GM19239 (cell line): ENCODE measurements around the gene LRRC14B.
"Not testable (repeated sequence)": the region's sequence is repeated elsewhere in the genome, so short reads cannot be mapped to it uniquely, and the experiment has no call there.

Experiments
- DNase-seq: peaks from one replicate; pipeline ENCODE4 v3.0.0; 2011; ENCODE audit warnings: low spot score; ENCODE audit not compliant: insufficient read length
- FAIRE-seq: peaks from 2 replicates; lab custom pipeline; 2011; peaks lifted over from hg19 to GRCh38; lab: Jason Lieb, UNC

The LRRC14B gene

DNA sequence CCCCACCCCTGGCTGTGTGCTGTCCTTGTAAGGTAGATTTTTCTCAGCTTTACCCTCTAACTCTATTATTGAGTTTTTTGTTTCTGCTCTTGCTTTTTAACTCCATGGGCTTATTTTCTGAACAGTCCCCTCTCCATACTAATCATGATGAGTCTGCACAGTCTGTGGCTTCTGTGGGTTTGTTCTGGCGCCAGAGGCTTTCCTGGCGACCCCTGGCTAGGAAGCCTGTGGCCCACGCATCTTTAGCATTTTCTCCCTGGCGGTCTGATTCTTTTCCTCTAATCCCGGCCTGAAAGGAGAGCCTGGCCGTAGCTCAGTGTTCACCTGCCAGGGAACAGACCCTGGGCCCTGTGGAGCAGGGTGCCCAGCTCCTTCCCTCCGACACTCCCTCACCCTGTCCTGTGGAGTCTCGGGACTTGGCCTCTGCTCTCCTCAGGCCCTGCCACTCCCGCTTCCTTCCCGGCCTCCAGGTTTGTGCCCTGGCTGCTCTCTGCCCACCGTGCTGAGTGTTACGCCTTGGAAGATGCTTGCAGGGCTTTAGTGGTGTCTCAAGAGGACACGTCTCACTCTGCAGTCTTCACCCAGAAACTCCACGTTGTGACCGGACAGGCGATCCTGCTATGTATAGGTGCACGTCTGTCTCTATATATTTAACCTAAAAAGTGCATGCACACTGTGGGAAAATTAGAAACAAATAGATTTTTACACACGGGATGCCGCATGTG is 31.7 kb upstream of the LRRC14B start:
- FAIRE-seq (no peak), DNase-seq (no peak)

GRCh38 chr5:160173-160510 is 31.2 kb upstream of the LRRC14B start:
- FAIRE-seq, result no peak
- DNase-seq, result no peak

DNA sequence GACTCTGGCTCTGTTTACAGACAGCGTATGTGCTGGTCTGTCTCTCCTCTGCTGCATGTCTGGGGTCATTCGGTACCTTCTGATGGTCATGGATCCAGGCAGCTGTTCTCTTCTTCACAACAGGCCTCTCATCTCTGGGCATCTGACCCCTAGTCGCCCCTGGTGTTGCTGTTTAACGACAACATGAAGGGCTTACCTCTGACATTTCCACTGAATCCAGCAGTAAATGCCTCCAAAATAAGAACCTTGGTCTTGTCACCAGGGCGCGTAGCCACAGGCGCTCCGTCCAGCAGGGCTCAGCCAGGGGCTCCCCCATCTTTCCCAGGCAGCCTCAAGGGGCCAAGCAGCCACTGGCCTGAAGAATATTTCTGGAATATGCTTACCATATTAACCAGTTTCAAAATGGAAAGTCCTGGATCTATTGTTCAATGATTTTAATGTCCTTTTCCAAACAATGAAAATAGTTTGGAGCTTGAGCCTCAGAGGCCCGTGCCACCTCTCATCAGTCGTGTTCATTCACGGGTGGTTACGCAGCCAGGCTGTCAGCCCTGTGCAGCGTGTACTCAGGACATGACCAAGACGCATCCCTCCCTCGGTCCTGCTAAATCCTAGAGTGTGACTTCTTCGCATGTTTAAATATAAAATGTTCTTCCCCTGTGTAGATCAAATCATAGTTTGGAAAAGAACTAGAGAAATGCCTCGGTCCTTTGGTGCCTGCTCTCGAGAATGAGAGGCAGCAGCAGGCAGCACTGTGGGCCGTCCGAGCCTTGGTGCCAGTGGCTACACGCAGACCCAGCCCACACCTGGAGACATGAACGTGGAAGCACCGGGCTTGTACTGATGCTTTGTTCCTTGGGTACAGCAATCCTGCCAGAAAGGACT is 30.1 kb upstream of the LRRC14B start:
- DNase-seq, result no peak
- no peak for FAIRE-seq

DNA sequence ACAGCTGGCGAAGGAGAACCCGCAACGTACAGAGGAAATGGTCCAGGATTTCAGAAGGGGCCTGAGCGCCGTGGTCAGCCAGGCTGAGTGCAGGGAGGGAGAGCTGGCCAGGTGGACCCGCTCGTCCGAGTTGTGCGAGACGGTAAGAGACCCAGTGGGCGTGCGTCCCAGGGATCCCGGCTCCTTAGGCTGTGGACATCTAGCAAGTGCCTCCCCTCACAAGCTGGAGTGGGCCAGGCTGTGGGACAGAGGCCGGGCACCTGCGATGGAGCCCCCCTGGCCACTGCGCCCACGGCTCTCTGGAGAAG is 29.5 kb upstream of the LRRC14B start:
- FAIRE-seq, result no peak
- no peak for DNase-seq

DNA sequence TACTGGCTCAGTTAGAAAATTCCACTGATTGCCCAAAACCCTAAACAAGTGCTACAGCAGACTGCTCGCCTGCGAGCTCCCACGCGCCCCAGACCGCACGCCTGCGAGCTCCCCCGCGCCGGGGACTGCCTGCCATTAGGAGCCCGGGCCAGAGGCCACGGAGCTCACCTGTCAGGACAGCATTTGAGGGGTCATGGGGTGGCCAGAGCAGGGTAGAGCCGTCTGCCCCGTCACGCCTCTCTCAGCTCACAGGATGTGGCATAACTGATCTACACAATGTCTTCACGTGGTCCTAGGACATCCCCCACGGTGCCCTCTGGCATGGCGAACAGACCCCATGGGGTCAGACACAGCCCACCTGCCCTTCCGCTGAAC is 29.1 kb upstream of the LRRC14B start:
- no peak for DNase-seq
- FAIRE-seq, result no peak

- DNase-seq, result no peak
- FAIRE-seq, result no peak
Measured at GRCh38 chr5:162565-163337, 28.5 kb upstream of the LRRC14B start.

- no peak for FAIRE-seq
- no peak for DNase-seq
Measured at GRCh38 chr5:163338-163620, 28.0 kb upstream of the LRRC14B start.

DNA sequence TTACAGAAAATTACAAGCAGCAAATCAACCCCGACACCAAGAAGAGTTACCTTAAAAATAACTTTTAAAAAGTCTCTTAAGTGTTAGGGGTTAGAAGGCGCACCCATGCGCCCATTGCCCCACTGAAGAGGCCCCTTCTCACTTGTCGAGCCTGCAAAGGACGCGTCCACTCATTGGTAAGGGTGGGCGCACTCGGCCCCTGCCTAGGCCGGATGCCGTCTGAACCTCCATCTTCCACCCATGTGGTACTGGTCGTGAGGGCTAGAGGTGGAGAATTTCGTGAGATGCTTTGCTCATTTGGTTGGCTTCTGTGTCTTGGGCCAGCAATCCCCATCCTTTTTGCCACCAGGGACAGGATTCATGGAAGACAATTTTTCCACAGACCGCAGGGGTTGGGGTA is 27.5 kb upstream of the LRRC14B start:
- DNase-seq (no peak), FAIRE-seq (no peak)

DNA sequence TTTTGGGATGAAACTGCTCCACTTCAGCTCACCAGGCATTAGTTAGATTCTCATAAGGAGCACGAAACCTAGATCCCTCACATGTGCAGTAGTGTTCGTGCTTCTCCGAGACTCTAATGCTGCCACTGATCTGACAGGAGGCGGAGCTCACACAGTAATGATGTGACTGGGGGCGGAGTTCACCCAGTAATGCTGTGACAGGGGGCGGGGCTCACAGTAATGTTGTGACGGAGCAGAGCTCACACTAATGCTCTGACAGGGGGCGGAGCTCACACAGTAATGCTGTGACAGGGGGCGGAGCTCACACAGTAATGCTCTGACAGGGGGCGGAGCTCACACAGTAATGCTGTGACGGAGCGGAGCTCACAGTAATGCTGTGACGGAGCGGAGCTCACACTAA is 27.1 kb upstream of the LRRC14B start:
- DNase-seq (no peak), FAIRE-seq (no peak)

DNA sequence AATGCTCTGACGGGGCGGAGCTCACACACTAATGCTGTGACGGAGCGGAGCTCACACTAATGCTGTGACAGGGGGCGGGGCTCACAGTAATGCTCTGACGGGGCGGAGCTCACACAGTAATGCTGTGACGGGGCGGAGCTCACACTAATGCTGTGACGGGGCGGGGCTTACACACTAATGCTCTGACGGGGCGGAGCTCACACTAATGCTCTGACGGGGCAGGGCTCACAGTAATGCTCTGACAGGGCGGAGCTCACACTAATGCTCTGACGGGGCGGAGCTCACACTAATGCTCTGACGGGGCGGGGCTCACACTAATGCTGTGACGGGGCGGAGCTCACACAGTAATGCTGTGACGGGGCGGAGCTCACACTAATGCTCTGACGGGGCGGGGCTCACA is 26.5 kb upstream of the LRRC14B start:
- not testable (repeated sequence) for FAIRE-seq

DNA sequence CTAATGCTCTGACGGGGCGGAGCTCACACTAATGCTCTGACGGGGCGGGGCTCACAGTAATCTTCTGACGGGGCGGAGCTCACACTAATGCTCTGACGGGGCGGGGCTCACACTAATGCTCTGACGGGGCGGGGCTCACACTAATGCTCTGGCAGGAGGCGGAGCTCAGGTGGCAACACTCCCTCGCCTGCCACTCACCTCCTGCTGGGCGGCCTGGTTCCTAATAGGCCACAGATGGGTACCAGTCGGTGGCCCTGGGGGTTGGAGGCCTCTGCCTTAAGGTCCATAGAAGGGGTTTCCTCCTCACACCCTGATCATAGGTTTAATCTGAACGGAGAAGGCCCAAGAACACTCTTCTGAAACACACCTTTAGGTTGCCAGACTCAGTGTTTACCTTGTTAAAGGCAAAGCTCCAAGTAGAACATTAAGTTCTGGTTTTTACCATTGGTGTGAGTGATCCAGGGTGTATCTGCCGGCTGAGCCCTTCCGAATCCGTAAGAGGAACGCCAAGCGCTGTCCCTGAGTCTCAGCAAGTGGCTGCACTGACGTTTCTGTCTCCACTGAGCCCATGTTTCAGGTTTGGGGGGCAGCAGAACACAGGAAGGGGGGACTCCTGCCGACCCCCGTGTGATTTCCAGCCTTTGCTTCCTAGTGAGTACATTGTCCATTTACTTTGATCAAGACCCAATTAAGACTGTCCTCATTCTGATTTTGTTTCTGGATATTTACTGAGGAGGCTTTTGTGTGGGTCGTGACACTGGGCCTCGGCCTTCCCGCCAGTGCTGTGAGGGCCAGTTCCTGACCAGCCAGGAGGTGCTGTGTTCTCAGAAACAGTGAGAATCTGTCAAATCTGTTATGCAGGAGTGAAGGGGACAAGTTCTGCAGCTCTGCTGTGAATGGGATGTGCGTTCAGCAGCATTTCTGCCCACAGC is 24.6 kb upstream of the LRRC14B start:
- FAIRE-seq (no peak), DNase-seq (no peak)

More for the DNA sequence above, 26.5 kb upstream of the LRRC14B start:
- DNase-seq, result not testable (repeated sequence)

- DNase-seq, result no peak
- FAIRE-seq, result no peak
Measured at GRCh38 chr5:167511-167910, 23.8 kb upstream of the LRRC14B start.

GRCh38 chr5:167982-168660 is 23.2 kb upstream of the LRRC14B start:
- DNase-seq (no peak), FAIRE-seq (no peak)

- DNase-seq (no peak), FAIRE-seq (no peak)
Measured at GRCh38 chr5:169071-169727, 22.1 kb upstream of the LRRC14B start.

- DNase-seq (no peak), FAIRE-seq (no peak)
Measured at GRCh38 chr5:169728-170094, 21.6 kb upstream of the LRRC14B start.

GRCh38 chr5:170971-171800 is 20.1 kb upstream of the LRRC14B start:
- DNase-seq (no peak), FAIRE-seq (no peak)

DNA sequence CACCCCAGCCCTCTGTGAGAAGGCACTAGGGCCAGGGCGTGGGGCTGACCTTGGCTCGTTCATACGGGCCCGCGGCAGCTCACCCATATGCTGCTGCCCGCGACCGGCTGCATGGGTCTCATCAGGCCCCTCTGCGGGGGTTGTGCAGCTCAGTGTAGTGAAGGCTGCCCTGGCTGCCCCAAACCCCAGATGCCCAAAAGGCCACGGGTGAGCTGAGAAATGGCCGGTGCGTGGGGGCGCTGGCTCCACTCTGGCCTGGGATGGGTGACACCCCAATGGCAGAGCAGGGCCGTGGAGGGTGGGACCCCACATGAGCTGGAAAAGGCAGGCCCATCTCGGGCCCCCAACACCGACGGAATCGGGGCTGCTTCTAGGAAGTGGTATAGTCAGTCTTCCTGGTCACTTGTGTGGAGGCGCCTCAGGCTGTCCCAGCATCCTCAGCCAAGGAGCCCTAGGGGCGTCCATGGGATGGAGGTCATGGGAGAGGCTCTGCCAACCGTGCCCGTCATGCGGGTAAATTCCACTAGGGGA is 19.4 kb upstream of the LRRC14B start:
- FAIRE-seq, result no peak

GRCh38 chr5:172421-172820 is 18.9 kb upstream of the LRRC14B start:
- FAIRE-seq, result no peak

More for the DNA sequence above, 19.4 kb upstream of the LRRC14B start:
- DNase-seq, result no peak

More at GRCh38 chr5:172421-172820, 18.9 kb upstream of the LRRC14B start:
- DNase-seq, result no peak
